HG02763 (cell line): ENCODE results near the gene PLCB1.
"Not testable (repeated sequence)": the region's sequence is repeated elsewhere in the genome, so short reads cannot be mapped to it uniquely, and the experiment has no call there.

ENCODE experiments used
- ATAC-seq: cut with Tn5 transposase; IDR thresholded peaks from one replicate; pipeline ENCODE4 v1.9.1; 2021; ENCODE audit warnings: mild to moderate bottlenecking, moderate library complexity; ENCODE audit not compliant: unreplicated experiment

Gene PLCB1

DNA sequence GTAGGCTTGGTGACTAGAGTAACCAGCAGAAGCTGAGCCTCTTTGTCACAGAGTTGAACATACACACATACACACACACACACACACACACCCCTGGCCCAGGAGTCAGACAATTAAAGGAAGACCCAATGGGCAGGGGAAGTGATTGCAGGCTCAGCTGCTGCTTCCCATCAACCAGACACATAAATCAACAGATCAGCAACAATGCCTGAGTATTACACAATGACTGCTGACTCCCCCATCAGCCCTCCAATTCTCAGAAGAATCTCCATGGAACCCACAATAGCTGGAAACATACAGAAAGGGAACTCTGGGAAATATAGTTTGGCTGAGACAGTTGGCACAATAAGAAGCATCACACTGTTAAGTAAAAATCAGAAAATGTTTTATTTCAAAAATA is 666.4 kb downstream of the PLCB1 start:
- ATAC-seq: no peak

DNA sequence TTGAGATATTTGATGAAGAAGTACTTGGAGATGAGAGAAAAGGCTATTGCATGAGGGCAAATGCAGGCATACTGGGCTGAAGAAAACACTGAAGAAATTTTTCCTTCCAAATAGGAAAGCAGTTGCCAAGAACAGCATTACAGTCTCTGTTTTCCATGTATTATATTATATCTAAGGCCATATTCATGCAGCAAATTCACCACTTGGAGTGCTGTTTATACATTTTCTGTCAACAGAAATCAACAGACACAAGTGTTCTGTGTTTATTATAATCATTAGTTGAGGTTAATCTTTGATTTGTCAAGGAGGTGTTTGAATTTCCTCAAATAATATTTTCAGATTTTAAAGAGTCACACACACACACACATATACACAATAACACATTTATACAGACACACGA is 668.0 kb downstream of the PLCB1 start:
- no peak for ATAC-seq

DNA sequence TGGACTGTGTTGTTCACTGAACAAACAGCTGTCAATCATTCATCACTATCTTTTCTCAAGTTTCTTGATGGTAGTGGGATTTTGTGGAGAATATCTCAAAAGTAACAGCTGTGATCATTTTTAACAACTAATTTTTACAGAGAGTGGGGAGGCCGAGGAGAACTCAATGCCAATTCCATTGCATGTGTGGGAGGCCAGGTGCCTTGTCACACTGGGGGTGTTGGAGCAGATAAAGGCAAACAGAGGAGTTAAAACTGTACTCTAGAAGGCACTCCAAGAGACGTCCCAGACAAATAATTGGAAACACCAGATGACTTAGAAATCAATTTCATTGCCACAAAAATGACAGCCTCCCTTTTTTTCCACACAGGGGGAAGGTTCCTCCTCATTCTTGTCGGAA is 669.6 kb downstream of the PLCB1 start:
- no peak for ATAC-seq

DNA sequence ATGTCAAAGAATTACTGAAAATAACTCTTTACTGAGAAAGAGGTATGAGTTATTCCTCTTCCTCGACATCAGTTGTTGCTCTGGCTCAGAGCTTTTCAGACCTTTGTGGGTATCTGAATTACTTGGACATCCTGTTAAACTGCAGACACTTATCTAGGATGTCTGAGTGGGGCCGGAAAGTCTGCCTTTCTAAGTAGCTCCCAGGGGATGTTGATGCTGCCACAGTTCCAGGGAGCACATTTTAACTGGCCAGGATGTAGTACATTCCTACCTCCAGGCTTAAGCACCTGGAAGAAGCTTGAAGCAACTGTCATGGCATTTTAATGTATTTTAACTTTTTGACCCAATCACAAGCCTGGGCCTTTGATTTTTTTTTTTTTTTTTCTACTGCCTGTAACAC is 671.0 kb downstream of the PLCB1 start:
- ATAC-seq: no peak

DNA sequence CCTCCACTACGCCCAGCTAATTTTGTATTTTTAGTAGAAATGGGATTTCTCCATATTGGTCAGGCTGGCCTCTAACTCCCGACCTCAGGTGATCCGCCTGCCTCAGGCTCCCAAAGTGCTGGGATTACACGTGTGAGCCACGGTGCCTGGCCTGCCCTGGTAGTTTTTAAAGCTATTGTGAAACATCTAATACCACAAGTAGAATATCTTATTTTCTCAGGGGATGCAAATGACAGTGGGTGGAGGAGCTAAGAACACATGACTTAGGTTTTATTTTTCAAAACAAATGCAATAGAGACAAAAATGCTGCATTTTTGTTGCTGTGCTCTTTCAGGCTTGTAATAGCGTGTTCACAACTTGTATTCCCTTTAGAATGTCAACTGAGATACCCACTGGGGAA is 671.9 kb downstream of the PLCB1 start:
- no peak for ATAC-seq

DNA sequence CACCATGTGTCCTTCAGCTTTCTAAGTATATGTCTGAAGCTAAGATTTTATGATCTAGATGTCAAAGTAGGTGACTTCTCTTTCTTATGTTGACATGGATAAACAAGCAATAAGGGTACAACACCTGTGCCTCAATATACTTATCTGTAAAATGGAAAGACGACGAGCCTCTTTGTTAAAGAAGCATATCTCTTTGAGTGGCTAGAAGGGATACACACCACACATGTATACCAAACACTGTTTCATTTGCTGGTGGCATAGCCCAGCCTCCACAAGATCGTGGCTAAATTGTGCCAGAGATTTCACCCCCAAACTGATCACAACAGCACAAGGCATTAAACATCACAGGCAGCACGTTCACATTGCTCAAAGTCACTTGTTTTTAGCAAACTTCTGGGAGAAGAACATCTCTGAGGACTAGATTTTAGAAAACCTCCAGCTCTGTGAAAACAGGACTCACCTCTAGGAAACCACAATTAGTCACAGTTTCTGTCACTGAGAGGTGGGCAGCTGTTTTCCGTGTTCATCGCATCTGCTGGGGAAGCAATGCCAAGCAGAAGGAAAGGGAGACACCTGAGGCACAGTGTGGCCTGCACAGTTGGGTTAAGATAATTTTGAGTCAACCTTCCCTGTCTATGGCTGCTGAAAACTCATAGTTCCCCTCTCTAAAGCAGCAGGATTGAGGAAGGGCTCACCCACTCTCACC is 673.8 kb downstream of the PLCB1 start:
- ATAC-seq: no peak

DNA sequence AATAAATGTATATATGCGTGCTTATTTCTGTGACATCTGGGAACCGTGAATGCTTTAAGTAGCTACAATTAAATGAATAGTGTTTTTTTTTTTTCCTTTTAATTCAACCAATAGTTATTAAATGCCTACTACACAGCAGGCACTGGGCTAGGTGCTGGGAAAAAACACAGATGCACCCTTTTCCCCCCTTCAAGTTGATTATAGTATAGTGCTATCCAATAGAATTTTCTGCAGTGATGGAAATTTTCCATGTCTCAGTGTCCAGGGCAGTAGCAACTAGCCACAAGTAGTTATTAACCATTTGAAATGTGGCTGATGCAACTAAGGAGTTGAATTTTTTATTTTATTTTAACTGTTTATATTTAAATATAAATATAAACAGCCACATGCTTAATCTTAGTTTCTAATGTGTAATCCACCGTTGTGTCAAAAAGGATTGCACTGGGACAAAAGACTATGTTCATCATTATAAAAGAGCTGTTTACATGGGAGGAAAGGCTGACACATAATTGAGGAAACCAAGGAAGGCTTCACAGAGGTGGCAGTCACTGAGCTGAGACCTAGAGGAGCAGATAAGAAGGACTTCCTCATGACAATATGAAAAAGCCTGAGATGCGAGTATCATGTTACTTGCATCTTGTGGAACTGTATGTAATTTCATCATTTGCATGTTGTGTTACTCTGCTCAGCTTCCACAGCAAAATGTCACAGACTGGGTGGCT is 675.6 kb downstream of the PLCB1 start:
- no peak for ATAC-seq

DNA sequence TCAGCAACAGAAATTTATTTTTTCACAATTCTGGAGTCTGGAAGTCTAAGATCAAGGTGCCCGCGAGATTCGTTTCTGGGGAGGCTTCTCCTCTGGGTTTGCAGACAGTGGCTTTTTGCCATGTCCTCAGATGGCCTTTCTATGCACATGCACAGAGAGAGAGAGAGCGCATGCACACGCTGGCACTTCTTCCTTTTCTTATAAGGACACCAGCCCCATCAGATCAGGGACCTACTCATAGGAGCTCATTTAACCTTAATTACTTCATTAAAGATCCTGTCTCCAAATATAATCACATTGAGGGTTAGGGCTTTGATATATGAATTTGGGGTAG is 676.1 kb downstream of the PLCB1 start:
- ATAC-seq: no peak

DNA sequence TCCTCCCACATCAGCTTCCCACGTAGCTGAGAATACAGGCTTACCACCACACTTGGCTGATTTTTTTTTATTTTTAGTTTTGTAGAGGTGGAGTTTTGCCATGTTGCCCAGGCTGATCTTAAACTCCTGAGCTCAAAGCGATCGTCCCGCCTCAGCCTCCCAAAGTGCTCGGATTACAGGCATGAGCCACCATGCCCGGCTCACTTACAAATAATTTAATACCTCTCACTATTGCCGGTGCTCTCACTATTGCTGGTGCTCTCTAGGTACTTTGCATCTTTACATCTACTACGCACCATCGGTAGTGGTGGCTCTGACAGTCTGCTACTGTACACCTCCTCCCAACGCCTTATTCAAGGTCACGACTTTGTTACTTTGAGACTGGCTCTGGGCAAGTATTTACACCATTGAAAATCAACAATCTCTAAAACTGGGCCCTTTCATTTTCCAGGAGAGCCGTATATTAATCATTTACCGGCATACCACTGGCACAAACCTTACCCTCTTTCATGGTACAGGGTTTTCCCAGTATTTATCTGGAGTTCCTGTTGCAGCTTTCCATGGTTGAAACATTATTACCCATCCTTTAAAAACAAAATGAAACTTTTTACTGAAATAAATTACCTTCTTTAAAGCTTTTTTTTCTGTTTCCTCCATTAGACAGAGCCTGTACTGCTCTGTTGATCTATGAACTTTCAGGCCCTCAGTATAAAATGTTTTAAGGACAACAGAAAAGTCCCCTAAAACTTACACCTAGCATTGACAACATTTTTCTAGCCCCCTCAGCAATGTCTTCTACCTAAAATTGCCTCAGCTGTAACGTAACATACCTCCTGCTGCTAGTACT is 677.3 kb downstream of the PLCB1 start:
- no peak for ATAC-seq

DNA sequence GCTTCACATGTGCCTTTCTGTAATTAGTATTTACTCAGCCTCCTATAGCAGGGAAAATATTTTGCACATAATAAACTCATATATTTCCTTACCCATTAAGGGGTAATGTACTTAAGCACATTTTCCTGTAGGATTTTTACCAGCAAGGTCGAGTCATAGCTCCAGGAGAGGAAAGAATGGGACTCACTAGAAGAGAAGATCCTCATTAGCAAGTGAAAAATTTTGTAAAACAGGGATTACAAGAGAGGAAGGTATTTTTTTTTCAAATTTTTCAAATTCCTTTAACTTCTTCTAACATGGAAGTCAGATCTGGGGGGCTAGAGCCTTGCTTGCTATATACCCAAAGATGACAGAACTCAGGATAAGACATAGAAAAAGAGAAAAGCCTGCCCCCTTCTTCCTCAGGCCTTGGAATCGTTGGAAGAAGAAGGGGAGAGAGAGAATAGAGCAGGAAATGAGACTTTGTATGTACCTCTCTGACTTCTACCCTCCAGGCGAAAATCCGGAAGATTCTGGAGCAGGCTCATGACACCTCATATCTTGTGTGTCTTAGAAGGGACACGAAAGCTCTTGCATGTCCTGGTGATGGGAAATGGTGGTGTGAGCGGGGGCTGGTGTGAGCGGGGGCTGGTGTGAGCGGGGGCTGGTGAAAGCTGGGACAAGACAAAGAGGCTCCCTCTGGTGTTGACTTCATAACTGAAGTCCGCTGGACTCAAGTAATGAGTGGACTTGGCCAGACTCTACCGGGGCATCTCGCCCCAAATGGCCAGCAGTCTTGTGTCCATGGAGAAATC is 679.9 kb downstream of the PLCB1 start:
- ATAC-seq: no peak

DNA sequence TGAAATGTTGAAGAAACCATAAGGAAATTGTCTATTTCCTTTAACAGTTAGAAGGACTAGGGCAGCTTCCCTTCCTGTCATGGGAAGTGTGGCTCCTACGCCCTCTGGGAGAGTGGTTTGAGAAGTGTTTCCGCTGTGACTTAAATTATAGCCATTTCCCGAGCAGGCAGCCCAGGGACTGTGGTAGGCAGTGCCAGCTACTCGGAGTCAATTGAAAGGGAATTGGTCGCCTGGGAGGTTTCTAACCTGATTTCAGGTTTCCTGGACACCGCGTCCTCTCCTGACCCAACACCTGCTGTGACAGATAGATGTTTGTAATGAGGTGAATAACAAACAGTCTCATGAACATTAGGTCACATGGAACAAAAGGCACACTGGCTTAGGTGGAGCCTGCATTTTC is 680.8 kb downstream of the PLCB1 start:
- no peak for ATAC-seq

DNA sequence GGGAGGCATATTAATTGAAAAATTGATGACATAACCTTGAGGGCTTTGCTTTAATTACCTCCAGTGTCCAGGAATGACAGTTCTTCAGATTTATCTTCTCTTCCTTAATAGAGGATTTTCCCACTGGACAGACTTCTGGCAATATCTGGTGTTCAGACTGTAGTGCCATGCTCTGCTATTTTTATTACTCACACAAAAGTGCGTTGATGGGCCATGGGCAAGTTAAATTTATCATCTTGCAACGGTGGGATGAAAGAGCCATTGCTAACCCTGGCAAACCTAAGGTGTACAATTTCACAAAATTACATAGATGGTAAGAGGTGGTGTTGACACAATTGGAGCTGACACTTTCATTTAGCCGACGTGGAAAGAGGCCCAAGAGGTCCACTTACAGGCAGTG is 683.1 kb downstream of the PLCB1 start:
- no peak for ATAC-seq

DNA sequence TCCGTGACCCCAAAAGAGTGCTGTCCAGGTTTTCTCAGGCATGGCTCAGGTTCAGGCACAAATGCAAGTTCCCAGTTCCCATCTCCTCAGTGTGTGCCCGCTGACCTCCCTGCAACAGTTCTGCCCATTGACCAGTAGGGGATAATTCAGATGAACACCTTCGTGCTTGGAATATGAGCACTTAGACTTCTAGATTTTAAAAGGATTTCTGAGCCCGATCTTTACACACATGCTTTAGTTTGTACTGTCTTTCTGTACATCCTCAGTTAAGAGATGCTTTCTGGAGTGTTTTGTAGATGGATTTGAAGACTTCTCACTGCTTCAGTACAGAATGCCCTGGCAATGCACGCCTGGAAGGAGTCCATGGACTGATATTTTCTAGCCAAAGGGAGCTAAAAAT is 697.2 kb downstream of the PLCB1 start:
- ATAC-seq: no peak

DNA sequence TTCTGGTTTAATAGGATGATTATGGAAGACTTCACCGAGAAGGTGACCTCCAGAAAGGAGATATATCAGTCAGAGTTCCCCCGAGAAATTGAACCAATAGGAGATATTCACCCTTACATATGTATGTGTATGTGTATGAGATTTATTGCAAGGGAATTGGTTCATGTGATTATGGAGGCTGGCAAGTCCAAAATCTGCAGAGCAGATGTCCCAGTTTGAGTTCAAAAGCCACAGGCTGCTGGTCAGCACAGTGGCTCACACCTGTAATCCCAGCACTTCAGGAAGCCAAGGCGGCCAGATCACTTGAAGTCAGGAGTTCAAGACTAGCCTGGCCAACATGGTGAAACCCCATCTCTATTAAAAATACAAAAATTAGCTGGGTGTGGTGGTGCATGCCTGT is 702.2 kb downstream of the PLCB1 start:
- not testable (repeated sequence) for ATAC-seq

DNA sequence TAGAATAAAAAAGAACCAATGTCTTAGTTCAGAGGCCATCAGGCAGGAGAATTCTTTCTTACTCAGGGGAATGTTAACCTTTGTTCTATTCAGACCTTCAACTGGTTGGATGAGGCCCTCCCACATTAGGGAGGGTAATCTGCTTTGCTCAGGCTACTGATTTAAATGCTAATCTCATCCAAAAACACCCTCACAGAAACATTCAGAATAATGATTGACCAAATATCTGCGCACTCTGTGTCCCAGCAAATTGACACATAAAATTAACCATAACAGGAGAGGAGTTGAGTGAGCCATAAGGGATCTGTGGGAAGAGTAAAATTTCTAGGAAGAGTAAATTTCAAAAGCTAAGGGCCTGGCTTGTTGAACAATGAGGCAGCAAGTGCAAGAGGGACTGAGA is 702.8 kb downstream of the PLCB1 start:
- no peak for ATAC-seq

DNA sequence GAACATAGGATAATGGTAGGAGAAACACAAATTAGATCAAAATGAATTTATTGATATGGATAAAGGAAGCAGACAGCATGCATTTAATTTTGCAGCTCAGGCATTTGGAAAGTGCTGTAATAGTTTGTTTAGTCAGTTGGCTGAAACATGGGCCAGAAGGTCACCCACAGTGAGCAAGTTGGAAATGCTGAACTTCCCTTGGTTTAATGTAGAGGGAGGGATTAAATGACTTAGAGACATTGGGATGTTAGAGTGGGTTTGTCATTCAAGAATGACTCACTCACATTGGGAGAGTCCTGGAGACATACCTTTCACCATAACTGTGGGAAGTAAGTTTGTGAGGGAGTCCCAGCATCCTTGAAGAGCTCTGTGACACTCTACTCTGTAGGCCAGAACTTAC is 705.3 kb downstream of the PLCB1 start:
- no peak for ATAC-seq

DNA sequence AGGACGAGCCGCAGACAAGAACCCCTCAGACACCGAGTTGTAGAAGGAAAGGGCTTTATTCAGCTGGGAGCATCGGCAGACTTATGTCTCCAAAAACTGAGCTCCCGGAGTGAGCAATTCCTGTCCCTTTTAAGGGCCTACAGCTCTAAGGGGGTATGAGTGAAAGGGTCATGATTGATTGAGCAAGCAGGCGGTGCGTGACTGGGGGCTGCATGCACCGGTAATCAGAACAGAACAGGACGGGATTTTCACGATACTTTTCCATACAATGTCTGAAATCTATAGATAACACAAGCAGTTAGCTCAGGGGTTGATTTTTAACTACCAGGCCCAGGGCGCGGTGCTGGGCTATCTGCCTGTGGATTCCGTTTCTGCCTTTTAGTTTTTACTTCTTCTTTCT is 710.5 kb downstream of the PLCB1 start:
- ATAC-seq: no peak

DNA sequence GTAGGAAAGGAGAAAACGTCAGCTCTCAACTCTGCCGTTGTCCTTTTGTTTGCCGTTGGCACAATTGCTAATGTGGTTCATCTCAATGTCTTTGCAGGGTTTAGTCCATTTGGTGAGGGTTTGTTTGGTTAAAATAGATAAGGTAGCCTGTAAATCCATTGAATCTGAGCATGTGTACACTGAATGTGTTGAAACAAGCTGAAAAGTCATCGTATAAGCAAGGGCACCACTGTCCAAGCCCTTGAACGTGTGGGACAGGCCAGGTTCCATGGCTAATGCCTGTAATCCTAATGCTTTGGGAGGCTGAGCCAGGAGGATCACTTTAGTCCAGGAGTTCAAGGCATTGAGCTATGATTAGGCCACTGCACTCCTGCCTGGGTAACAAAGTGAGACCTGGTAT is 712.1 kb downstream of the PLCB1 start:
- ATAC-seq: no peak

DNA sequence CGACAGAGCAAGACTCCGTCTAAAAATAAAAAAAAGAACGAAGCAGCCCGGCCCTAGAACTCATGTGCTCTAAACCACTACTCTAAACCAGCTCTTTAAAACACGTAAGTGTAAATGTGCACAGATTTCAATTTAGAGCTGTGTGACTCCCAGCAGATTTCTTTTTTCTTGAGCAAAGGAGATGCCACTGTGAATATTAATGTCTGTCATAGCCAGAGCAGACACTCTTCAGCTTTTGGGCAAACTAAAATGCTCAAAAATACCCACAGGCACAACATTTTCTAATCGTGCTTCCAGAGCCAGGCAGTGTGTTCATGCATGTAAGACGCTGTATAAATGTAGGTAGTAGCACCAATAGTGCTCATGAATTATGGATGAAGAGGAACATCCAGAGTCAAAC is 717.9 kb downstream of the PLCB1 start:
- no peak for ATAC-seq

DNA sequence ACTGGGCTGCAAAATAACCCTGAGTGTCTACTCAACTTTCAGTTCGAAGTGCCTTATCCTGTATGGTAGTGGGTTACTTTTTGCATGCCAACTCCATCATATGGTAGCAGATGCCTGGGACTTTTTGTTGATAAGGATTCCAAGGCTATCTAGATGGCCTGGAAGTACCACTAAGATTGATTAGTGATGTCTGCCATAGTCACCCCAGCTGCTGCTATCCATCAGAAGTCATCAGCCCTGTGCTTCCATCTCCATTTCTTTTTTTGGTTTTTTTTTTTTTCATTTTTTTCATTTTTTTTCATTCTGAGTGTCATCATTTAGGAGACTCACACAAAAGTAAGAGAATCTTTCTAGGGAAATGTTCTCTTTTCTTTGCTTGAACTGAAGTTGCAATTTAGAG is 719.4 kb downstream of the PLCB1 start:
- no peak for ATAC-seq

DNA sequence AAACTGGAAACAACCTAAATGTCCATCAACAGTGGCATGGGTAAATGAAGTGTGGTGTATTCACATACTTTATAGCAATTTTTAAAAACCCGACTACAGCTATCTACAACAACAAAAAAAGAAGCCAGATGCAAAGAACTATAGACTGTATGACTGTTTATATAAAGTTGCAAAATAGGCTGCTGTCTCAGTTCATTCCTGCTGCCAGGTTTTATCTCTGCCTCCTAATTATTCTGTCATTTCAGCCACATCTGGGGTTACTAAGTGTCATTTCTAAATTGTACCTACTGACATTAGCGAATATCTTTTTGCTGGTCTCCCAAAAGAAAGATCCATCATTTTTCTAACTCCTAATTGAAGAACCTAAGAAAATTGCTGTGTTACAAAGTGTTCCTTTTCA is 719.9 kb downstream of the PLCB1 start:
- ATAC-seq: not testable (repeated sequence)
